Measurements from ENCODE around the gene EFHD2. TPM values are rescaled to one million over a fixed set of nuclear protein-coding genes. Genes with fewer than 3 reads are reported as not detected.
"Not testable (repeated sequence)": the region's sequence is repeated elsewhere in the genome, so short reads cannot be mapped to it uniquely, and the experiment has no call there.

The EFHD2 gene
- total RNA-seq, 4 donors from 2014 or later = 38.9 to 55.7 (median 43.5) TPM

GRCh38 chr1:15456313-15456954 is 46.7 kb downstream of the EFHD2 start, which contains the start of gene CELA2A:
Gene CELA2A, plus strand, starts transcription at chr1:15456732. Its CDS starts 22 bp downstream, at chr1:15456754.
- 96 to 98% methylated on average over 8 of the region's 8 CpGs for WGBS, 2 donors
- intact Hi-C loops (cut with DNase I; ENCODE audit: low total_unique reads) = no loop called here
- no peak for DNase-seq (ENCODE audit: low spot score in 2 of 2)
- TF ChIP-seq CTCF (IDR thresholded peaks at IDR 0.05) (no peak), POLR2A (IDR thresholded peaks at IDR 0.05) (no peak)
- H3K4me3 ChIP-seq (ENCODE audit: low read depth, poor library complexity, severe bottlenecking) = no peak within 1 kb of the TSS

- no peak for DNase-seq (ENCODE audit: low spot score in 2 of 2)
- intact Hi-C loops (cut with DNase I; ENCODE audit: low total_unique reads) = no loop called here
- H3K4me3 ChIP-seq (ENCODE audit: low read depth, poor library complexity, severe bottlenecking) = no peak overlapping the region
- 85% methylated on average over 2 of the region's 2 CpGs for WGBS, 2 donors
- TF ChIP-seq POLR2A (IDR thresholded peaks at IDR 0.05) = no peak
- no peak for TF ChIP-seq CTCF (IDR thresholded peaks at IDR 0.05)
Observed at GRCh38 chr1:15457585-15457984, 47.9 kb downstream of the EFHD2 start.

- H3K4me3 ChIP-seq (ENCODE audit: low read depth, poor library complexity, severe bottlenecking); intact Hi-C loops (cut with DNase I; ENCODE audit: low total_unique reads); DNase-seq (ENCODE audit: low spot score in 2 of 2): not testable (repeated sequence)
- WGBS, 2 donors = 86 to 93% methylated on average over 4 of the region's 4 CpGs
Observed at GRCh38 chr1:15458388-15458787, 48.7 kb downstream of the EFHD2 start.

- intact Hi-C loops (cut with DNase I; ENCODE audit: low total_unique reads) = no loop called here
- no peak for DNase-seq (ENCODE audit: low spot score in 2 of 2)
- no peak for TF ChIP-seq POLR2A (IDR thresholded peaks at IDR 0.05)
- no peak for TF ChIP-seq CTCF (IDR thresholded peaks at IDR 0.05)
- H3K4me3 ChIP-seq (ENCODE audit: low read depth, poor library complexity, severe bottlenecking) = no peak overlapping the region
- WGBS, 2 donors = 39 to 51% methylated on average over 10 of the region's 10 CpGs
Observed at GRCh38 chr1:15459771-15460707, 50.4 kb downstream of the EFHD2 start.

GRCh38 chr1:15460708-15461095 is 51.0 kb downstream of the EFHD2 start:
- no peak for TF ChIP-seq POLR2A (IDR thresholded peaks at IDR 0.05)
- no peak for TF ChIP-seq CTCF (IDR thresholded peaks at IDR 0.05)

GRCh38 chr1:15463064-15463800 is 53.5 kb downstream of the EFHD2 start:
- 66 to 69% methylated on average over 8 to 15 of the region's 15 CpGs for WGBS, 2 donors
- intact Hi-C loops (cut with DNase I; ENCODE audit: low total_unique reads); H3K4me3 ChIP-seq (ENCODE audit: low read depth, poor library complexity, severe bottlenecking); DNase-seq (ENCODE audit: low spot score in 2 of 2): not testable (repeated sequence)

More at GRCh38 chr1:15460708-15461095, 51.0 kb downstream of the EFHD2 start:
- WGBS, 2 donors = 88 to 90% methylated on average over 9 of the region's 9 CpGs
- no peak for DNase-seq (ENCODE audit: low spot score in 2 of 2)
- intact Hi-C loops (cut with DNase I; ENCODE audit: low total_unique reads) = no loop called here
- no peak overlapping the region for H3K4me3 ChIP-seq (ENCODE audit: low read depth, poor library complexity, severe bottlenecking)

GRCh38 chr1:15463926-15464322 is 54.2 kb downstream of the EFHD2 start:
- H3K4me3 ChIP-seq (ENCODE audit: low read depth, poor library complexity, severe bottlenecking); DNase-seq (ENCODE audit: low spot score in 2 of 2); intact Hi-C loops (cut with DNase I; ENCODE audit: low total_unique reads): not testable (repeated sequence)
- WGBS, 2 donors = 84 to 87% methylated on average over 5 of the region's 5 CpGs
